SK-N-SH (cell line): ENCODE measurements around the gene CETN1.

Experiments
- CHD2 ChIP-seq: fragments of 150-350 bp; IDR thresholded peaks from 2 replicates; pipeline ENCODE4 v1.6.1; 2018; ENCODE audit warnings: low read length; ENCODE audit not compliant: partially characterized antibody
- RCOR1 ChIP-seq: fragments of 150-350 bp; IDR thresholded peaks from 2 replicates; pipeline ENCODE4 v1.6.1; 2017; ENCODE audit warnings: antibody characterized with exemption, low read length
- RFX5 ChIP-seq: IDR thresholded peaks from 2 replicates; pipeline ENCODE4 v1.6.1; 2012; ENCODE audit warnings: mild to moderate bottlenecking, improper control_type of control experiment, low read length
- TF ChIP-seq, protein P1 (sequence below): fragments of 200-600 bp; sonication (generic); IDR thresholded peaks from 2 replicates; pipeline ENCODE4 v1.6.1; 2017; ENCODE audit warnings: antibody characterized with exemption, mild to moderate bottlenecking, moderate library complexity

DNA sequence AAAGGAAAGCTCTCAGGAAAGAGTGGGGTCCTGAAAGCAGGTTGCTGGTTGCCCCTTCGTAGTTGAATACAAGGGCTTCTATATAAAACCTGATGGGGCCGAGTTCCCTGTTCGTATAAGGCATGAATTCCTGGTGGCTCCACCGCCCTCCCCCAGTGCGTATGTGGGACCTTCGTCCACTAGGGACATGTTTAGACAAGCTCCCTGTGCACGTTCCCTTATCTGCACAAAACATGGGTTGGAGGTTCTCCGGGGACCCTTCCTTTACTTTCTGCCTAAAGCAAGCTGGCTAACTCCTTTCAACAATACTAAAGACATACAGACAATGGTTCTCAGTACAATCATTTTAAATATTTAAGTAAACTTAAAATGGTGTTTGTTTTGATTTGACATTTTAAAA, 24.6 kb downstream of the CETN1 start:
- TF ChIP-seq, protein P1, sequence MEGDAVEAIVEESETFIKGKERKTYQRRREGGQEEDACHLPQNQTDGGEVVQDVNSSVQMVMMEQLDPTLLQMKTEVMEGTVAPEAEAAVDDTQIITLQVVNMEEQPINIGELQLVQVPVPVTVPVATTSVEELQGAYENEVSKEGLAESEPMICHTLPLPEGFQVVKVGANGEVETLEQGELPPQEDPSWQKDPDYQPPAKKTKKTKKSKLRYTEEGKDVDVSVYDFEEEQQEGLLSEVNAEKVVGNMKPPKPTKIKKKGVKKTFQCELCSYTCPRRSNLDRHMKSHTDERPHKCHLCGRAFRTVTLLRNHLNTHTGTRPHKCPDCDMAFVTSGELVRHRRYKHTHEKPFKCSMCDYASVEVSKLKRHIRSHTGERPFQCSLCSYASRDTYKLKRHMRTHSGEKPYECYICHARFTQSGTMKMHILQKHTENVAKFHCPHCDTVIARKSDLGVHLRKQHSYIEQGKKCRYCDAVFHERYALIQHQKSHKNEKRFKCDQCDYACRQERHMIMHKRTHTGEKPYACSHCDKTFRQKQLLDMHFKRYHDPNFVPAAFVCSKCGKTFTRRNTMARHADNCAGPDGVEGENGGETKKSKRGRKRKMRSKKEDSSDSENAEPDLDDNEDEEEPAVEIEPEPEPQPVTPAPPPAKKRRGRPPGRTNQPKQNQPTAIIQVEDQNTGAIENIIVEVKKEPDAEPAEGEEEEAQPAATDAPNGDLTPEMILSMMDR: no peak
- no peak for TF ChIP-seq CHD2
- no peak for TF ChIP-seq RCOR1
- no peak for TF ChIP-seq RFX5
